Transverse colon (tissue), 4 donors: Measurements from ENCODE around the gene TBL1Y. TPM values are rescaled to one million over a fixed set of nuclear protein-coding genes. Genes with fewer than 3 reads are reported as not detected.

Experiments used
- DNase-seq: peaks from one replicate; pipeline ENCODE4 v3.0.0-alpha.2; 2019
- H3K27ac ChIP-seq, 4 donors: fragments of 200-600 bp; sonication (generic); 2 replicates each; pipeline ENCODE4 v1.5.1; 2016 to 2018; ENCODE audit warnings: inconsistent platforms in 4 of 4
- H3K27me3 ChIP-seq: fragments of 200-600 bp; sonication (generic); 2 replicates; pipeline ENCODE4 v1.5.1; 2017; ENCODE audit warnings: inconsistent platforms
- H3K36me3 ChIP-seq, 4 donors: fragments of 200-600 bp; sonication (generic); 2 replicates each; pipeline ENCODE4 v1.5.1; 2017 to 2019; ENCODE audit warnings: inconsistent platforms in 4 of 4
- H3K4me1 ChIP-seq, 4 donors: fragments of 200-600 bp; sonication (generic); 2 replicates each; pipeline ENCODE4 v1.5.1; 2017 to 2020; ENCODE audit warnings: inconsistent platforms in 4 of 4
- H3K4me3 ChIP-seq, 4 donors: fragments of 200-600 bp; sonication (generic); 1 replicate in 1 of 4; 2 replicates in 3 of 4; pipeline versions ENCODE4 v1.5.1 to v1.6.1; 2017 to 2019; ENCODE audit warnings: inconsistent platforms in 4 of 4
- H3K9me3 ChIP-seq, 2 donors: fragments of 200-600 bp; sonication (generic); 2 replicates each; pipeline ENCODE4 v1.5.1; 2017 to 2019; ENCODE audit warnings: inconsistent platforms in 2 of 2
- CTCF ChIP-seq, 5 experiments: fragments of 200-600 bp in 3 of 5; fragments of 450-650 bp in 2 of 5; sonication (generic) in 3 of 5; IDR thresholded peaks; 1 replicate in 2 of 5; 2 replicates in 3 of 5; pipeline ENCODE4 v1.5.1; 2016 to 2017; ENCODE audit warnings: antibody characterized with exemption in 5 of 5, inconsistent platforms in 3 of 5, mild to moderate bottlenecking in 2 of 5, moderate library complexity in 1 of 5
- EP300 ChIP-seq: sonication (generic); formaldehyde crosslinking; IDR thresholded peaks from one replicate; pipeline ENCODE4 v1.6.1; 2017; ENCODE audit warnings: antibody characterized with exemption, low read depth
- POLR2A ChIP-seq: fragments of 450-650 bp; IDR thresholded peaks from one replicate; pipeline ENCODE4 v1.6.1; 2016; ENCODE audit warnings: antibody characterized with exemption, mild to moderate bottlenecking, moderate library complexity
- POLR2AphosphoS5 ChIP-seq, 3 donors: sonication (generic); formaldehyde crosslinking; IDR thresholded peaks; one replicate each; pipeline ENCODE4 v1.6.1; 2016; ENCODE audit warnings: antibody characterized with exemption in 3 of 3
- WGBS, 2 donors: methylation state at CpG; one replicate each; pipeline ENCODE4 v1.1.5; 2018; ENCODE audit warnings: low coverage in 1 of 2; 5-methylcytosine and 5-hydroxymethylcytosine counted together
- in situ Hi-C, 4 donors: fragments of 200-750 bp; cut with MboI; loops; one replicate each; pipeline versions ENCODE4 v1.15.0 to v1.15.1; 2017; ENCODE audit warnings: low sequenced_read_pairs in 3 of 4, low pct_ligation_motif_present in 1 of 4, low pct_unique_long_range_greater_than_20kb in 1 of 4
- intact Hi-C: fragments of 100-400 bp; cut with DNase I; formaldehyde crosslinking; loops from one replicate; pipeline ENCODE4 v1.15.1; 2023; ENCODE audit warnings: low total_unique reads
- total RNA-seq, 4 donors: library from RNA; depleted of rRNA; stranded (reverse); fragments of >200 nt; gene quantifications; one replicate each; pipeline ENCODE4 v1.1.0, GENCODE V29; 2016

Gene TBL1Y
- total RNA-seq, 4 donors from 2014 or later, result 0.68 TPM; not detected in 3

DNA sequence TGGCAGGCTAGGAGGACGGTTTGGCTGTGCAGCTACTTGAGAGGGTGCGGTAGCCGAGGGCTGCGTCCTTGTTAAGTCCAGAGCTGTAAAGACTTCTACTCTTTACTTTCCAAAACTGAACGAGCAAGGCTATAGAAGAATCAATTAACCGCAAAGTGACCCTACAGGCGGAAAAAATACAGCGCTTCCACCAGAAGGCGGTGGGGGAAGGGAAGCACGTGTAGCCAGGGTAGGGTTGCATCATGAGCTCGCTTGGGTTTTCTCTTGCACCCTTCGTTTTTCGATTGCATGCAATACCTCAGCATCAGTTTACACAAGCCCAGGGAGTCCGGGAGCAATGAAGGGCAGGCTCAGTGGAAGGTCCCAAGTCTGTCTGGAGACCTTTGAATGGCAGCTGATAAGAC, 1.4 kb upstream of the TBL1Y start:
- no peaks in the 10 kb centered on the region for H3K9me3 ChIP-seq
- in situ Hi-C loops, result no loop called here

DNA sequence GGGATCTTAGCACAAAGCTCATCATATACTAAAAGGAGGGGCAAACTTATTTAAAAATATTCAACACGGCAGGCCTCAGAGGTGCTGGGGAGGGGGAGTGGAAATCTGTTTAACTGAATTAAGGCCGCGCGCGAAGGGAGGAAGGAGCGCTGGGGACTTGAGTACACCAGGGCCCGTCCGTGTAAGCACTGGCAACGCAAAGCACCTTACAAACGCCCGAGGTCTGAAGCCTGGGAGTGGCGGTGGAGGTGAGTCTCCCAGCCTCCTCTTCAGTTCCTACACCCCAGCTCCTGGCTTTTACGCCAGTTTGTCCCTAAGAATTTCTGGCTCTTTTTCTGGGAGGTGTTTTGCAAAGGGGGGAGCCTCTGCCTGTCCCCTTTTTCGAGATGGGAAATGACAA, 641 bp upstream of the TBL1Y start:
- H3K9me3 ChIP-seq, result no peaks in the 10 kb centered on the region
- no peaks in the 10 kb centered on the region for H3K36me3 ChIP-seq
- TF ChIP-seq EP300, result no peak
- no peak for TF ChIP-seq POLR2AphosphoS5 (IDR thresholded peaks at IDR 0.05)
- no peak for TF ChIP-seq POLR2A
- no peak for TF ChIP-seq CTCF (IDR thresholded peaks at IDR 0.05)
- peaks cover 13% of the 10 kb centered on the region for H3K27me3 ChIP-seq
- no peak overlapping the region for H3K27ac ChIP-seq
- in situ Hi-C loops (no loop called here), intact Hi-C loops (no loop called here)
- H3K4me3 ChIP-seq, result peak overlapping the region in 2 of 4 donors; percentile 35 to 52
- WGBS, 2 donors, result 10% methylated on average over 2 of the region's 14 CpGs; no CpG with 5 or more reads in 1 of the 2 donors
- DNase-seq, result no peak
- peaks cover 0 to 3% (median 0%) of the 10 kb centered on the region in 4 donors for H3K4me1 ChIP-seq

More for the DNA sequence above, 1.4 kb upstream of the TBL1Y start:
- no peak for DNase-seq
- intact Hi-C loops, result no loop called here
- Histone ChIP-seq H3K27me3 (peaks cover 13% of the 10 kb centered on the region), H3K36me3 (no peaks in the 10 kb centered on the region), H3K4me1 (peaks cover 0 to 3% (median 0%) of the 10 kb centered on the region in 4 donors), H3K4me3 (no peak overlapping the region), H3K27ac (no peak overlapping the region)
- WGBS, 2 donors, result no CpG with 5 or more reads among the region's 14 CpGs
- no peak for TF ChIP-seq POLR2AphosphoS5 (IDR thresholded peaks at IDR 0.05)

DNA sequence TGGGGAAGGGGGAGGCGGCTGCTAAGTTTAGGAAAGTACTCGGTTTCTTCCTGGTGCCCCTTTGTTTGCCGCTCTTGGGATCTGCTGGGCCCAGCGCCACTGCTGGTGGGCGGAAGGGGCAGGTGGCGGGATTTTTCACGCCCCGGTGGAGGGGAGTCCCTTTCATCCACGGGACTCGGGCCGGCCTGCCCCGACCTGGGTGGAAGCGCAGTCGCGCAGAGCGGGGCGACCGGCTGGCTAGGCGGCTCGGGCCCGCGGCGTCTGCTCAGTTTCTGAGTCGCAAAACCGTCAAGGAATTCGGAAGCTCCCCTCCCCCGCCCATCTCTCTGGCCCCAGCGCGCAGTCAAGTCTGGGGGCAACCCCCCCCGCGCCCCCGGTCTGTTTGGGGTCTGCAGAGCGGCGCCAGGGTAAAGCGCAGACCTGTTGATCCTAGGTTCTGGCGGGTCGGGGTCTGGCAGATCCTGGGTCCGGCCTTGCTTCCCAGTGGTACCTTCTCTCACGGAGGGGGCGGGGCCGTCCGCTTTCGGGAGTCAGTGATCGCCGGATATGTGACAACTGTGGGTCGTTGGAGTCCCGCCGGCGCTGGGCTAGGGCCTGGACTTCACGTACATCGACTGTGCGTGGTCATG, 870 bp downstream of the TBL1Y start, which contains the start of gene AMELY:
AMELY (minus strand) TSS at position 500 of the 629 bp plus-strand sequence. CDS start 39,144 bp downstream, outside the sequence.
- no CpG with 5 or more reads among the region's 52 CpGs for WGBS, 2 donors

GRCh38 chrY:6913362-6913761, 2.9 kb downstream of the TBL1Y start:
- no peak overlapping the region for H3K4me3 ChIP-seq
- no peaks in the 10 kb centered on the region for H3K9me3 ChIP-seq
- intact Hi-C loops (no loop called here), in situ Hi-C loops (no loop called here)
- no peak for TF ChIP-seq EP300
- no peak for TF ChIP-seq POLR2A
- no peak for TF ChIP-seq CTCF (IDR thresholded peaks at IDR 0.05)
- no peak for TF ChIP-seq POLR2AphosphoS5 (IDR thresholded peaks at IDR 0.05)
- peaks cover 0 to 3% (median 0%) of the 10 kb centered on the region in 4 donors for H3K4me1 ChIP-seq
- DNase-seq, result no peak
- no peak overlapping the region for H3K27ac ChIP-seq
- no peaks in the 10 kb centered on the region for H3K36me3 ChIP-seq
- H3K27me3 ChIP-seq, result peaks cover 13% of the 10 kb centered on the region

More for the DNA sequence above, 870 bp downstream of the TBL1Y start, which contains the start of gene AMELY:
- Histone ChIP-seq H3K36me3 (no peaks in the 10 kb centered on the region), H3K27me3 (peaks cover 13% of the 10 kb centered on the region), H3K4me3 (peak within 1 kb of the TSS in 2 of 4 donors; percentile 35 to 52), H3K4me1 (peaks cover 0 to 3% (median 0%) of the 10 kb centered on the region in 4 donors), H3K27ac (no peak within 1 kb of the TSS), H3K9me3 (no peaks in the 10 kb centered on the region)
- in situ Hi-C loops, result no loop called here
- no peak for TF ChIP-seq POLR2A
- no peak for TF ChIP-seq CTCF (IDR thresholded peaks at IDR 0.05)
- TF ChIP-seq EP300, result no peak
- TF ChIP-seq POLR2AphosphoS5 (IDR thresholded peaks at IDR 0.05), result no peak
- DNase-seq, result no peak
- intact Hi-C loops, result no loop called here
